Measurements from ENCODE around the gene MKKS.
A peak's percentile ranks its signal among the peaks of the same experiment; 100 is the strongest.

MKKS gene

DNA sequence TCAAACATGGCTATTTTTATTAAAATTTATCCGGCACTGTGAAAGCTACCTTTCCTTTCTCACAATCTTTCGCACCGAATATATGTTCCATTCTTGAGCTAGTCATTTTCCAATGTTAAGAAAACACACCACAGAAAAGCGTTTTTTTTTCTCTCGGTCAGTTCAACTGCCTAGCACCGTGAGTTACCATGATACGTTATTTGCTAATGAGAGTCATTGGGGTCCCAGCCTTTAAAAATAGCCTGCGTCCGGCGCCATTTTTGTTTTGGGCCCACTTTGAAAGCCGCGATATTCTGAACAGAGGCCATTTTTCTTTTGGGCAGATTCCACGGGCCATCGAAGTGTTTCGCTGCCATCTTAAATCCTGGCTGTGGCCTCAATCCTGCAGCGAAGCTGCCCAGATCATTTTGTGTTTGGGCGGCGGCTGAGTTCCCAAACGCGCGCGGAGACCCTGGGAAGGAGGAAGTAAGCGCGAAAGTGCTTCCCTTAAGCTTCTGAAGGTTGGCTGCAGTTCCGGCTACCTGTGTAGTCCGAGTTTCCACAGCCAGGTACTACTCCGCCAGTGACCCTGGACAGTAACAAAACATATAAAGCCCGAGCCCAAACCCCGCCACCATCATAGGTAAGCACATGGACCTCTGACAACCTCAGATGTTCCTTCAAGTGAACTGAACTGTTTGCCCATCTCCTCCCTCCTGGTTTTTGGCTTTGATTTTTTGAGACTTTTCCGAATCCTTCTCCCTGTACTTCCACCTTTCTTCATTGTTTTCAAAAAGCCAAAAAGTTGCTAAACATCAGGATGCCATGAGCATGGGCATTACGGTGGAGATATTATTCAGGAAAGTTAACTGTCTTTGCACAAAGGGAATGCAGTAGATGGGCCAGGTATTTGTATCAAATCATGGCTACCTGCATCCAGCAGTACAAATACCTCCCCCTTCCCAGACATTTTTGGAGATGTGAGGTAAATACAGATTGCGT is 1.1 kb upstream of the MKKS start, which contains the start of gene SLX4IP:
TSS of gene SLX4IP (plus strand) at position 474 of the 981 bp plus-strand sequence. CDS start 22,900 bp downstream, outside the sequence.
- Histone ChIP-seq H3K27me3 (ENCODE audit: control insufficient read depth in 5 of 5, insufficient read depth in 4 of 5, low read length in 5 of 5) (no peaks in the 10 kb centered on the region), H3K4me1 (ENCODE audit: control insufficient read depth in 5 of 5, insufficient read depth in 5 of 5, low read length in 5 of 5) (peaks cover 0 to 32% (median 26%) of the 10 kb centered on the region in 5 donors), H3K4me3 (ENCODE audit: low read depth in 1 of 5, low read length in 5 of 5) (peak within 1 kb of the TSS; percentile 88 to 96 (median 94)), H3K27ac (ENCODE audit: low read depth, low read length) (peak within 1 kb of the TSS; percentile 93), H3K9me3 (ENCODE audit: control insufficient read depth in 5 of 5, low read length in 5 of 5) (no peaks in the 10 kb centered on the region), H3K36me3 (ENCODE audit: control insufficient read depth in 5 of 5, insufficient read depth in 5 of 5, low read length in 5 of 5) (no peaks in the 10 kb centered on the region), H3K9ac (ENCODE audit: low read length in 5 of 5) (peak within 1 kb of the TSS; percentile 77 to 96 (median 94))

DNA sequence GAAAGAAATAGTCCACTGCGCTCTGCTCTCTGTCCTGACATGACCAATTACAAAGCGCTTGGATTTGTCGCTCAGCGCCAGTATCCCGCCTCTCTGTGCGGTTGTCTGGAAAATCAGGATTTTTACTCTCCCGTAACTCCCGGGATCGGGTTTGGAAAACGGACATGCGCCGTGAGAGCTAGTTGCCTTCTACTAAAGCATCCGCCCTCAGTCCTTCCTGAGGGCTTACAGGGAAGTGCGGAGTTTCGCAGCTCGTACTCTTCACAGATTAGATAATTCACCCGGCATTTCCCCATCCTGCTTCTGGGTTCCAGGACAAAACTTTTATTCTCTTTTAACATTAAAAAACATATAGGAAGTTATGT is 427 bp upstream of the MKKS start:
- Histone ChIP-seq H3K4me1 (ENCODE audit: control insufficient read depth in 5 of 5, insufficient read depth in 5 of 5, low read length in 5 of 5) (peaks cover 0 to 32% (median 27%) of the 10 kb centered on the region in 5 donors), H3K4me3 (ENCODE audit: low read depth in 1 of 5, low read length in 5 of 5) (peak overlapping the region; percentile 88 to 96 (median 94)), H3K9ac (ENCODE audit: low read length in 5 of 5) (peak overlapping the region; percentile 77 to 96 (median 94)), H3K27me3 (ENCODE audit: control insufficient read depth in 5 of 5, insufficient read depth in 4 of 5, low read length in 5 of 5) (no peaks in the 10 kb centered on the region), H3K27ac (ENCODE audit: low read depth, low read length) (peak overlapping the region; percentile 93), H3K36me3 (ENCODE audit: control insufficient read depth in 5 of 5, insufficient read depth in 5 of 5, low read length in 5 of 5) (no peaks in the 10 kb centered on the region), H3K9me3 (ENCODE audit: control insufficient read depth in 5 of 5, low read length in 5 of 5) (no peaks in the 10 kb centered on the region)

DNA sequence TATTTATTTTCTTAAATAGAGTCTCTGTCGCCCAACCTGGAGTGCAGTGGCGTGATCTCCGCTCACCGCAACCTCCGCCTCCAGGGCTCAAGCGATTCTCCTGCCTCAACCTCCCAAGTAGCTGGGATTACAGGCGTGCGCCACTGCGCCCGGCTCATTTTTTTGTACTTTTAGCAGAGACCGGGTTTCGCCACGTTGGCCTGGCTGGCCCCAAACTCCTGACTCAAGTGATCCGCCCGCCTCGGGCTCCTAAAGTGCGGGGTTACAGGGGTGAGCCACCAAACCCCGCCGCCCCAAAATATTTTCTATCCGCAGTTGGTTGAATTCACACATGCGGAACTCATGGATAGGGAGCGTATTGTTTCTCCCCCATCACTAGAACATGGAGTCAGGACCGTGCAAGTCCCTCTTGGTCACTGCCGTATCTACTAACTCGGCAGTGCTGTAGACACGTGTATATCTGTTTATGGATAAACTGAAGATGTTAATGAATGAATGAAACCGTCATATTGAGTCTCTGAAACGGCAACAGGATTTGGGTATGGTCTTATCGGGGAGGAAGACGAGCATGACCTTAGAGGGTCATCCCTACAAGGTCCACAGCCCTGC is 904 bp downstream of the MKKS start:
- no peaks in the 10 kb centered on the region for H3K27me3 ChIP-seq (ENCODE audit: control insufficient read depth in 5 of 5, insufficient read depth in 4 of 5, low read length in 5 of 5)
- peak overlapping the region; percentile 93 for H3K27ac ChIP-seq (ENCODE audit: low read depth, low read length)
- no peaks in the 10 kb centered on the region for H3K9me3 ChIP-seq (ENCODE audit: control insufficient read depth in 5 of 5, low read length in 5 of 5)
- no peaks in the 10 kb centered on the region for H3K36me3 ChIP-seq (ENCODE audit: control insufficient read depth in 5 of 5, insufficient read depth in 5 of 5, low read length in 5 of 5)
- peak overlapping the region; percentile 35 to 96 (median 94) for H3K9ac ChIP-seq (ENCODE audit: low read length in 5 of 5)
- H3K4me3 ChIP-seq (ENCODE audit: low read depth in 1 of 5, low read length in 5 of 5): peak overlapping the region; percentile 87 to 96 (median 94)
- peaks cover 2 to 35% (median 32%) of the 10 kb centered on the region in 5 donors for H3K4me1 ChIP-seq (ENCODE audit: control insufficient read depth in 5 of 5, insufficient read depth in 5 of 5, low read length in 5 of 5)

DNA sequence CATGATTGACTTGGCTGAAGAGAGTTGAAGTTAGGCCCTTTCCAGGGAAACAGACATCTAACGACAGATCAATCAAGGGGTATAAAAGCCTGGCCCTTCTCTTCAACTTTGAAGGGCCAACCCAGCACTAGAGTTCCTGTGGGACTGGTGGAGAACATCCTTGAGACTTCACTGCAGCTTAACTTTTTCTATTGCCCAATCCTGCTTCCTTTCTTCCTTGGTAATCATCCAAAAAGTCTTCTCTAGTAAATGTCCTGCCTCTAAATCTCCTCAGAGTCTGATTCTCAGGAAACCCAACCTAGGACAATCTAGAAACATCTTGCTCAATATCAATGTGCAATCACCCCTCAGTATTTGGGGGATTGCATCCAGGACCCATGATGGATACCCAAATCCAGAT is 1.9 kb downstream of the MKKS start:
- no peaks in the 10 kb centered on the region for H3K9me3 ChIP-seq (ENCODE audit: control insufficient read depth in 5 of 5, low read length in 5 of 5)
- H3K27me3 ChIP-seq (ENCODE audit: control insufficient read depth in 5 of 5, insufficient read depth in 4 of 5, low read length in 5 of 5): no peaks in the 10 kb centered on the region
- no peak overlapping the region for H3K4me3 ChIP-seq (ENCODE audit: low read depth in 1 of 5, low read length in 5 of 5)
- no peak overlapping the region for H3K9ac ChIP-seq (ENCODE audit: low read length in 5 of 5)
- H3K4me1 ChIP-seq (ENCODE audit: control insufficient read depth in 5 of 5, insufficient read depth in 5 of 5, low read length in 5 of 5): peaks cover 2 to 35% (median 32%) of the 10 kb centered on the region in 5 donors
- H3K36me3 ChIP-seq (ENCODE audit: control insufficient read depth in 5 of 5, insufficient read depth in 5 of 5, low read length in 5 of 5): no peaks in the 10 kb centered on the region
- H3K27ac ChIP-seq (ENCODE audit: low read depth, low read length): no peak overlapping the region

DNA sequence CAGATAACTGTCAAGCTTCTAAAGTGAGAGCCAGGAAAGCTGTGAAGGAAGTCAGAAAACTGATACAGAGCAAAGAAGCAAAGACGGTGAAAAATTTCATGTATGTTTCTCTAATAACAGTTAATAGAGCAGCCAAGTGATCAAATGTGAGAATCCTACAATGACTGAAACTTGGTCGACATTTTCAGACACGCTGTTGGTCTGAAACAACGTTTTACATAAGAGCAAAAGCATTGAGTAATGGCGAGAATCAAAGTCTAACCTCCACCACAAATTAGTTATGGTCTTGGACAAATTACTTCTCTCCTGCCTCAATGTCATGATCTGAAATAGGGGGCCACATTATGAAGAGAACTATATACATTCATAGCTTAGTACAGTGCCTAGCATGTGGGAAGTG is 3.3 kb downstream of the MKKS start:
- H3K27ac ChIP-seq (ENCODE audit: low read depth, low read length): no peak overlapping the region
- H3K4me1 ChIP-seq (ENCODE audit: control insufficient read depth in 5 of 5, insufficient read depth in 5 of 5, low read length in 5 of 5): peaks cover 2 to 40% (median 31%) of the 10 kb centered on the region in 5 donors
- H3K9ac ChIP-seq (ENCODE audit: low read length in 5 of 5): no peak overlapping the region

DNA sequence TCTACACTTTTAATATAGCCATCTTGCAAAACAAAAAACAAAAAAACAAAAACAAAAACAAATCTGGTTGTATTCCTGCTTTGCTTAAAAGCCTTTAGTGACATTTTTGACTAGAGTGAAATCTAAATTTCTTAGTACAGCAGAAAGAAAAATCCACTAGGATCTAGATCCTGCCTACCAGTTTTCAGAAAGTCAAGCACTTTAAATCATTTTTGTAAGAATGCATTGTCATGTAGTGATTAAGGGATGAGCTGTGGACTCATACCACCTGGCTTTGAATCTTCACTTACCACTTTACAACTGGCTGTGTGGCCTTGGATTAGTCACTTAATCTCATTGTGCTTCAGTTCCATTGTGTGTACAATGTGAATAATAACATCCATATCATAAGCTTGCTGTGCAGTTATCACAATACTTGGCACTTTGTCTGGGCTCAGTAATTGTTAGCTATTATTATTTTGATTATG is 4.0 kb downstream of the MKKS start:
- Histone ChIP-seq H3K9ac (ENCODE audit: low read length in 5 of 5) (no peak overlapping the region), H3K9me3 (ENCODE audit: control insufficient read depth in 5 of 5, low read length in 5 of 5) (no peaks in the 10 kb centered on the region), H3K4me3 (ENCODE audit: low read depth in 1 of 5, low read length in 5 of 5) (no peak overlapping the region), H3K36me3 (ENCODE audit: control insufficient read depth in 5 of 5, insufficient read depth in 5 of 5, low read length in 5 of 5) (peaks cover 0 to 4% (median 0%) of the 10 kb centered on the region in 5 donors), H3K27ac (ENCODE audit: low read depth, low read length) (no peak overlapping the region), H3K4me1 (ENCODE audit: control insufficient read depth in 5 of 5, insufficient read depth in 5 of 5, low read length in 5 of 5) (peaks cover 2 to 34% (median 26%) of the 10 kb centered on the region in 5 donors), H3K27me3 (ENCODE audit: control insufficient read depth in 5 of 5, insufficient read depth in 4 of 5, low read length in 5 of 5) (no peaks in the 10 kb centered on the region)

More for the DNA sequence above, 3.3 kb downstream of the MKKS start:
- Histone ChIP-seq H3K36me3 (ENCODE audit: control insufficient read depth in 5 of 5, insufficient read depth in 5 of 5, low read length in 5 of 5) (peaks cover 0 to 4% (median 0%) of the 10 kb centered on the region in 5 donors), H3K9me3 (ENCODE audit: control insufficient read depth in 5 of 5, low read length in 5 of 5) (no peaks in the 10 kb centered on the region), H3K4me3 (ENCODE audit: low read depth in 1 of 5, low read length in 5 of 5) (no peak overlapping the region), H3K27me3 (ENCODE audit: control insufficient read depth in 5 of 5, insufficient read depth in 4 of 5, low read length in 5 of 5) (no peaks in the 10 kb centered on the region)

DNA sequence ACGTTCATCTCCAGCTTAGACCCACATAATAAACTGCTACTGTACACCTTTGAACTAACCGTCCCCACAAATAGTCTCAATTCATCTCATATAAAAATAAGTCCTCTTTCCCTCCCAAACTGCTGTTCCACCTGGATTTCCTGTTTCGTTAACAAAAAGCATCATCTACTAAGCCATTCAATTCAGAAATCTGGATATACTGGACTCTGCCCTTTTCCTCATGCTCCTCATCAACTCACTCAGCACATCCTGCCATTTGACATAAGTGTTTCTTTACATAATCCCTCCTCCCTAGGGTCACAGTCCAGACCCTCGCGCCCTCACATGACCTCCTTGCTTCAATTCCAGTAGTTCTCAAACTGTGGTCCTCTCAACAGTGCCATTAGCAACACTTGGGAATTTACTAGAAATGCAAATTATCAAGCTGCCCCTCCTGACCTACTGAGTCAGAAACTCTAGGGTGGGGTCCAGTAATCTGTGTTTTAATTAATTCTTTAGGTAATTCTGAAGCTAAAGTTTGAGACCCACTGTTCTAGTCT is 4.5 kb downstream of the MKKS start:
- H3K9me3 ChIP-seq (ENCODE audit: control insufficient read depth in 5 of 5, low read length in 5 of 5): no peaks in the 10 kb centered on the region
- no peak overlapping the region for H3K9ac ChIP-seq (ENCODE audit: low read length in 5 of 5)
- no peaks in the 10 kb centered on the region for H3K27me3 ChIP-seq (ENCODE audit: control insufficient read depth in 5 of 5, insufficient read depth in 4 of 5, low read length in 5 of 5)
- peaks cover 0 to 4% (median 0%) of the 10 kb centered on the region in 5 donors for H3K36me3 ChIP-seq (ENCODE audit: control insufficient read depth in 5 of 5, insufficient read depth in 5 of 5, low read length in 5 of 5)
- peaks cover 2 to 34% (median 26%) of the 10 kb centered on the region in 5 donors for H3K4me1 ChIP-seq (ENCODE audit: control insufficient read depth in 5 of 5, insufficient read depth in 5 of 5, low read length in 5 of 5)
- H3K27ac ChIP-seq (ENCODE audit: low read depth, low read length): no peak overlapping the region
- no peak overlapping the region for H3K4me3 ChIP-seq (ENCODE audit: low read depth in 1 of 5, low read length in 5 of 5)

DNA sequence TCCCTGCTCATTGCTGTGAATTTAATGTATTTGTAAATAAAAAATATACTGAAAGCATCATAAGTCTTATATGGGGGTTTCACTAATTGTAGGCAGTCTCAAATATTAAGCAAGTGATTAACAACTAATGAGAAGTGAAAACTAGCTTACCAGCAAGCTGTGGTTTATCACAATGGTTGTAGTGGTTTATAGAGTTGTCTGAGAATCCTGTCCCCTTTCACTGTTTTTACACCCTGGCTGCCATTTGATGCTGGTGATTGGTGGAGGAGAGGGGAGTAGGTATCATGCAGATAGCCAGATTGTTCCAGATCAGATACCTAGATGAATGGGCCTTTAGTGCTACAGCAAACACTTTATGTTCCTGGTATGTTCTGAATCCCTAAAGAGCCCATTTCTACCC is 6.0 kb downstream of the MKKS start:
- H3K27ac ChIP-seq (ENCODE audit: low read depth, low read length): no peak overlapping the region
- no peaks in the 10 kb centered on the region for H3K27me3 ChIP-seq (ENCODE audit: control insufficient read depth in 5 of 5, insufficient read depth in 4 of 5, low read length in 5 of 5)
- H3K36me3 ChIP-seq (ENCODE audit: control insufficient read depth in 5 of 5, insufficient read depth in 5 of 5, low read length in 5 of 5): peaks cover 0 to 4% (median 0%) of the 10 kb centered on the region in 5 donors
- H3K9ac ChIP-seq (ENCODE audit: low read length in 5 of 5): no peak overlapping the region
- no peak overlapping the region for H3K4me3 ChIP-seq (ENCODE audit: low read depth in 1 of 5, low read length in 5 of 5)
- H3K4me1 ChIP-seq (ENCODE audit: control insufficient read depth in 5 of 5, insufficient read depth in 5 of 5, low read length in 5 of 5): peaks cover 2 to 27% (median 17%) of the 10 kb centered on the region in 5 donors
- no peaks in the 10 kb centered on the region for H3K9me3 ChIP-seq (ENCODE audit: control insufficient read depth in 5 of 5, low read length in 5 of 5)

DNA sequence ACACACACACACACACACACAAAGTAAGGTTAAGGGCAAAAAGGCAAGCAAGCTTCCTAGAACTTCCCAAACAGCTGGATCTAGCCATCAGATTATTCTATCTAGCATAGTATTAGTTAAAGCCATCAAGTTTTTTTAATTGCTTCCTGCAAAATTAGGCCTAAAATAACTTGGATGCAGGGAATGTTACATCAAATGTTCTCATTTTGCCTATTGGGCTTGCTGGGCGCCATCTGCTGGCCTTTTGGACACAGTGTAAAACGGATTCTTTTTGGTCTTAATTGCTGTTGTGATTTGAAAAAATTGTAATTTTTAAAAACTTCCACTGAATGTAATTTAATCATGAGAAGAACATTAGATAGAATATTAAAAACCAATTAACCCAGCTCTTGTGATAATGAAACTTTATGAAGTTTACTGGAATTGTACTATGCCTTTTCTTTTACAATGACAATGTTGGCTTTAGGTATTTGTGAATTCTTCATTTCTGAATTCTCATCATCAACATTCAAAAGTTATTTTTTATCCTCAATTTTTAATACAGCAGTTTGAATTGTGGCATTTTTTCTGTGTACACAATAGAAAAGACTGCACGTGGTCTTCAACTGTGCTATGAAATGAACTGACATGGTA is 6.8 kb downstream of the MKKS start:
- H3K36me3 ChIP-seq (ENCODE audit: control insufficient read depth in 5 of 5, insufficient read depth in 5 of 5, low read length in 5 of 5): peaks cover 0 to 4% (median 0%) of the 10 kb centered on the region in 5 donors
- H3K9me3 ChIP-seq (ENCODE audit: control insufficient read depth in 5 of 5, low read length in 5 of 5): no peaks in the 10 kb centered on the region
- H3K4me1 ChIP-seq (ENCODE audit: control insufficient read depth in 5 of 5, insufficient read depth in 5 of 5, low read length in 5 of 5): peaks cover 2 to 24% (median 9%) of the 10 kb centered on the region in 5 donors
- no peaks in the 10 kb centered on the region for H3K27me3 ChIP-seq (ENCODE audit: control insufficient read depth in 5 of 5, insufficient read depth in 4 of 5, low read length in 5 of 5)
- no peak overlapping the region for H3K27ac ChIP-seq (ENCODE audit: low read depth, low read length)
- no peak overlapping the region for H3K4me3 ChIP-seq (ENCODE audit: low read depth in 1 of 5, low read length in 5 of 5)
- H3K9ac ChIP-seq (ENCODE audit: low read length in 5 of 5): no peak overlapping the region

All from subcutaneous abdominal adipose tissue (tissue), 5 donors.